ENCODE results near the gene PLXND1. TPM values are rescaled to one million over a fixed set of nuclear protein-coding genes. Genes with fewer than 3 reads are reported as not detected.
"Not testable (repeated sequence)": the region's sequence is repeated elsewhere in the genome, so short reads cannot be mapped to it uniquely, and the experiment has no call there.

The PLXND1 gene, protein sequence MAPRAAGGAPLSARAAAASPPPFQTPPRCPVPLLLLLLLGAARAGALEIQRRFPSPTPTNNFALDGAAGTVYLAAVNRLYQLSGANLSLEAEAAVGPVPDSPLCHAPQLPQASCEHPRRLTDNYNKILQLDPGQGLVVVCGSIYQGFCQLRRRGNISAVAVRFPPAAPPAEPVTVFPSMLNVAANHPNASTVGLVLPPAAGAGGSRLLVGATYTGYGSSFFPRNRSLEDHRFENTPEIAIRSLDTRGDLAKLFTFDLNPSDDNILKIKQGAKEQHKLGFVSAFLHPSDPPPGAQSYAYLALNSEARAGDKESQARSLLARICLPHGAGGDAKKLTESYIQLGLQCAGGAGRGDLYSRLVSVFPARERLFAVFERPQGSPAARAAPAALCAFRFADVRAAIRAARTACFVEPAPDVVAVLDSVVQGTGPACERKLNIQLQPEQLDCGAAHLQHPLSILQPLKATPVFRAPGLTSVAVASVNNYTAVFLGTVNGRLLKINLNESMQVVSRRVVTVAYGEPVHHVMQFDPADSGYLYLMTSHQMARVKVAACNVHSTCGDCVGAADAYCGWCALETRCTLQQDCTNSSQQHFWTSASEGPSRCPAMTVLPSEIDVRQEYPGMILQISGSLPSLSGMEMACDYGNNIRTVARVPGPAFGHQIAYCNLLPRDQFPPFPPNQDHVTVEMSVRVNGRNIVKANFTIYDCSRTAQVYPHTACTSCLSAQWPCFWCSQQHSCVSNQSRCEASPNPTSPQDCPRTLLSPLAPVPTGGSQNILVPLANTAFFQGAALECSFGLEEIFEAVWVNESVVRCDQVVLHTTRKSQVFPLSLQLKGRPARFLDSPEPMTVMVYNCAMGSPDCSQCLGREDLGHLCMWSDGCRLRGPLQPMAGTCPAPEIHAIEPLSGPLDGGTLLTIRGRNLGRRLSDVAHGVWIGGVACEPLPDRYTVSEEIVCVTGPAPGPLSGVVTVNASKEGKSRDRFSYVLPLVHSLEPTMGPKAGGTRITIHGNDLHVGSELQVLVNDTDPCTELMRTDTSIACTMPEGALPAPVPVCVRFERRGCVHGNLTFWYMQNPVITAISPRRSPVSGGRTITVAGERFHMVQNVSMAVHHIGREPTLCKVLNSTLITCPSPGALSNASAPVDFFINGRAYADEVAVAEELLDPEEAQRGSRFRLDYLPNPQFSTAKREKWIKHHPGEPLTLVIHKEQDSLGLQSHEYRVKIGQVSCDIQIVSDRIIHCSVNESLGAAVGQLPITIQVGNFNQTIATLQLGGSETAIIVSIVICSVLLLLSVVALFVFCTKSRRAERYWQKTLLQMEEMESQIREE (N-terminal part only)
- 1.6 and 1.7 TPM in 2 replicates for total RNA-seq

GRCh38 chr3:129606636-129607390, at the start of gene PLXND1:
Gene PLXND1 (minus strand): TSS chr3:129606676. CDS start chr3:129606639, 37 bp downstream.
- peak within 1 kb of the TSS; percentile 92 for H3K27ac Mint-ChIP-seq
- DNase-seq: peak; percentile 80
- H3K4me1 Mint-ChIP-seq: peaks cover 13% of the 10 kb centered on the region
- H3K4me3 Mint-ChIP-seq: peak within 1 kb of the TSS; percentile 92
- no peaks in the 10 kb centered on the region for H3K9me3 Mint-ChIP-seq
- peaks cover 55% of the 10 kb centered on the region for H3K27me3 Mint-ChIP-seq
- peaks cover 7% of the 10 kb centered on the region for H3K36me3 Mint-ChIP-seq (ENCODE audit: low read depth)
- intact Hi-C loops (cut with micrococcal nuclease): loop anchor here (10.0 kb wide), 2 partner anchors 112 to 1112 kb away; partner anchors contain the start of gene GATA2

DNA sequence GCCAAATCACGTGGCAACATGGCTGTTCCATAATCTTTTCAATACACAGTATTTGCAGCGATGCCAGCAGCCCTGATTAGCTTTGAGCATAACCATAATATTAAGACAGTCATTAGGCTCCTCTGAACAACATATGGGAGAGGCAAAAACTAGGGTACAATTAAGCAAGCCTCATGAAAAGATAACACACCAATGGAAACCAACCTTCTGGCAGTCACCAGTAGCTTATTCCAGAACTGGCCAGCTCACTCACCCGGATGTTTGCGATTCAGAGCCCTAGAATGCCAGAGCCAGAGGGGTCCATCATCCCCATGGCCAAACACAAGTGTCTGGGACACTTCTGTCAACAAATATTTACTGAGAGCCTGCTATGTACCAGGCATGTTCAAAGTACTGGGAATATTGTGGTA, 48.8 kb upstream of the PLXND1 start:
- DNase-seq: no peak
- peaks cover 2% of the 10 kb centered on the region for H3K36me3 Mint-ChIP-seq (ENCODE audit: low read depth)
- no peaks in the 10 kb centered on the region for H3K9me3 Mint-ChIP-seq
- intact Hi-C loops (cut with micrococcal nuclease): no loop called here
- no peak overlapping the region for H3K27ac Mint-ChIP-seq
- H3K27me3 Mint-ChIP-seq: no peaks in the 10 kb centered on the region
- H3K4me1 Mint-ChIP-seq: peaks cover 13% of the 10 kb centered on the region
- no peak overlapping the region for H3K4me3 Mint-ChIP-seq

GRCh38 chr3:129654131-129654530, 47.7 kb upstream of the PLXND1 start:
- Mint-ChIP-seq H3K9me3 (no peaks in the 10 kb centered on the region), H3K27ac (no peak overlapping the region), H3K27me3 (peaks cover 1% of the 10 kb centered on the region), H3K4me3 (no peak overlapping the region), H3K36me3 (ENCODE audit: low read depth) (peaks cover 2% of the 10 kb centered on the region), H3K4me1 (peaks cover 13% of the 10 kb centered on the region)
- intact Hi-C loops (cut with micrococcal nuclease): no loop called here
- DNase-seq: no peak

DNA sequence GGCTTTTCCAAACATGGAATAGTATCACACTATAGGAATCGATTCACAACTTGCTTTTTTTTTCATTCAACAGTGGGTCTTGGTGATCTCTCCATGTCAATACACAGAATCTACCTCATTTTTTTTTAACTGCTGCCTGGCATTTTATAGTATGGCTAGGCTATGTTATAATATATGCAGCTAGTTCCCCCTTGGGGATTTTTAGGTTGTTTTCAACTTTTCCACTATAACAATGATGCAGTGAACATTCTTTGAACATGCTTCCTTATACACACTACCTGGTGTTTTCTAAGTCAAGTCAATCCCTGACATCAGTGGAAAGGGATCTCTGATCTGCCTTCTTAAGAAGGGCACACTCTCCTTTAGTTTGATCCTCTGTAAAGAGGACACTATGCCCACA, 46.5 kb upstream of the PLXND1 start:
- Mint-ChIP-seq H3K9me3 (no peaks in the 10 kb centered on the region), H3K4me3 (no peak overlapping the region), H3K4me1 (peaks cover 8% of the 10 kb centered on the region), H3K27me3 (peaks cover 7% of the 10 kb centered on the region), H3K27ac (no peak overlapping the region), H3K36me3 (ENCODE audit: low read depth) (peaks cover 2% of the 10 kb centered on the region)
- DNase-seq: no peak
- intact Hi-C loops (cut with micrococcal nuclease): no loop called here

DNA sequence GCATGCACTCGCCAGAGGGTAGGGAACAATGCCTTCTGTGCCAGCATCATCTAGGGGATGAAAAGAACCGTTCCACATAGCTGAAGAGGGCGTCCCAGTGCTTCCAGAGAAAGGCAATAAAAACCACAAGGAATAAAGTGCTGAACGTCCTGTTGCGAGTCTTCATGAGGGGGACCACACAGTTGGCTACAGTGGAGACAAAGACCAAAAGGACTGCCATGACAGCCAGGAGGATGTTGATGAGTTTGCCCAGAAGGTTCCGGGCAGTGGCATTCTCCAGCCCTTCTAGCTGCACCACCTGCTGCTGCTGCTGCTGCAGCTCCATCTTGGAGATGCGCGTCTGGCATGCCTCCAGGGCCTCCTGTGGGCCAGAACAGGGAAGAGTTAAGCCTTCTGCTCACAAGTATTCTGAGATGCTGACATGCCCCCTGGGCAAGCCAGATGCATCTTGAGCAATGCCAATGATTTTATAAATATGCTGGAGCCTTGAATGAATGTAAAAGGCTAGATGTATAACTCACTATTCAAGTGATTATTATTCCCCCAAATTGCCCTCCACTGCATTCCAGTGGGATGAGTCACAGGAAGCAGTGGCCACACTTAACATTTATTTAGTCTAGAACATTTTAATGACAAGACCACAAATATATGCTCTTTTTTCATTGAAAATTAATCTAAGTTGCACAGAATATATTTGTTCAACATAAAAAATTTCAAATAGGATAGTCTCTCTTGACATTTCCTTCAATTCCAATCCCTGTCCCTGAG, 45.1 kb upstream of the PLXND1 start:
- Mint-ChIP-seq H3K4me1 (peaks cover 1% of the 10 kb centered on the region), H3K27ac (no peak overlapping the region), H3K9me3 (no peaks in the 10 kb centered on the region), H3K4me3 (no peak overlapping the region), H3K27me3 (peaks cover 7% of the 10 kb centered on the region), H3K36me3 (ENCODE audit: low read depth) (peaks cover 2% of the 10 kb centered on the region)
- no peak for DNase-seq
- intact Hi-C loops (cut with micrococcal nuclease): no loop called here

DNA sequence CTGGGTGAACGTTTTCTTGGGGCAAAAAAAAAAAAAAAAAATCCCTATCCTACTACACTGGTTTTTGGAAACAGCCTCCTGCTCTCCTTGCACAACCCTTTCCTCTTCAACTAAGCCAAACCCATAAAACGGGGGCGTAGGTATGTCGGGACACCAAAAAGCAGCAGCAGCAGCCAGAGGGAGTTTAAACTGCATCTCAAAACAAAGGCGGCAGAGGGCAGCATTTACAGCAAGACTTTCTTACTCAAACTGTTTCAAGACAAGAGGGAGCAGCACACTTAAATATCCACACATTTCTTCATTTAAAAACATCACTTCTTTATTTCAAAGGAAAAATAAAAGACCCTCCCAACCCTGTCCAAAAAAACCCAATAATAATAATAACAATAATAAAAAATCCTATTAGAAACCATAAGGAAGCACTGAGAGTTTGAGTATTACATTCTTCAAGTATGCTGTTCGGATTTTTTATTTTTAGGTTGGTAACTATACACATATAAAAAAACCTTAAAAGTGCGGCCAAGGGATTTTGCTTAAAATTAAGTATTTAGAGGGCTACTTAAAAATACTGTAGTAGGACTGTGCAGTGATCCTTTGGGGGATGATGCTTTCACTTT, 43.9 kb upstream of the PLXND1 start:
- DNase-seq: peak; percentile 86
- Mint-ChIP-seq H3K4me3 (no peak overlapping the region), H3K36me3 (ENCODE audit: low read depth) (peaks cover 2% of the 10 kb centered on the region), H3K27ac (no peak overlapping the region), H3K9me3 (no peaks in the 10 kb centered on the region), H3K4me1 (peaks cover 1% of the 10 kb centered on the region), H3K27me3 (peaks cover 7% of the 10 kb centered on the region)
- intact Hi-C loops (cut with micrococcal nuclease): loop anchor here (1.0 kb wide), 3 partner anchors 175 to 284 kb away; no protein-coding TSS in a partner anchor

GRCh38 chr3:129648391-129648790, 41.9 kb upstream of the PLXND1 start:
- Mint-ChIP-seq H3K27me3 (peaks cover 7% of the 10 kb centered on the region), H3K36me3 (ENCODE audit: low read depth) (no peaks in the 10 kb centered on the region), H3K9me3 (no peaks in the 10 kb centered on the region), H3K27ac (no peak overlapping the region), H3K4me1 (peaks cover 1% of the 10 kb centered on the region), H3K4me3 (no peak overlapping the region)
- intact Hi-C loops (cut with micrococcal nuclease): no loop called here
- DNase-seq: no peak

DNA sequence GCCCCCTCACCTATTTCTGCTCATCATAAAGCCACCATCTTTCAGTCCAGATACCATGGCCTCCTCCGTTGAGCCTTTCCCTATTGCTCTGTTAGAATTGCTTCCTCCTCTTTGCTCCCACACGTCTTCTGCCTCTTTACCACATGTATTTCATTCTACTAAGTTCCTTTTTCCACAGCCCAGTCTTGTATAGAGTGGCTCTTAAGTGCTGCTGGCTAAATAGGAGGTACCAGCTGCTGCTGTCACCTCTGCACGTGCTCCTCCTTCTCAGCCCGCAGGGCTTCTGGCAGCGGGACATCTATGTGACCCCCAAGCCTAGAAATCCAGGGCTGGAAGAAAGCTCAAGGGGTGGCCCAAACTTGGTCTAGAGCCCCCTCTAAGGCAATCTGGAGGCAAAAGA, 38.8 kb upstream of the PLXND1 start:
- Mint-ChIP-seq H3K4me1 (peaks cover 1% of the 10 kb centered on the region), H3K4me3 (no peak overlapping the region), H3K27me3 (peaks cover 10% of the 10 kb centered on the region), H3K27ac (no peak overlapping the region), H3K9me3 (no peaks in the 10 kb centered on the region), H3K36me3 (ENCODE audit: low read depth) (no peaks in the 10 kb centered on the region)
- intact Hi-C loops (cut with micrococcal nuclease): no loop called here
- DNase-seq: no peak

DNA sequence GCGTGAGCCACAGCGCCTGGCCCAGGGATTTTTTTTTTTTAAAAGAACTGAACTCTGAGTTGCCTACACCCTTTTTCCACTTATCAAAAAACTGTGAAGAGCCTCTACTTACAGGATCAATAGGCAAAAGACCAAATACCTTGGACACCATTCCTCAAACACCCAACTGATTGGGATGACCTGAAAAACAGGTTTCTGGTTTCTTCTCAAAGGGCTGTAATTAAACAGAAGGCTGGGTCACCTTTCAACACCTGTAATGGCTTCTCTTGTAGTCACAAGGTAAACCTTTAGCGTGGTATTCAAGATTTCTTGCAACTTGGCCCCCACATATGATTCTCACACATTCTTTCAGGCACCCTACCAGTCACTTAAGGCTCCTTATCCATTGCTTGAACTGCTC, 38.4 kb upstream of the PLXND1 start:
- intact Hi-C loops (cut with micrococcal nuclease): no loop called here
- DNase-seq: no peak
- peaks cover 9% of the 10 kb centered on the region for H3K27me3 Mint-ChIP-seq
- no peak overlapping the region for H3K4me3 Mint-ChIP-seq
- H3K9me3 Mint-ChIP-seq: no peaks in the 10 kb centered on the region
- H3K27ac Mint-ChIP-seq: no peak overlapping the region
- no peaks in the 10 kb centered on the region for H3K36me3 Mint-ChIP-seq (ENCODE audit: low read depth)
- H3K4me1 Mint-ChIP-seq: no peaks in the 10 kb centered on the region

GRCh38 chr3:129641567-129642260, 35.2 kb upstream of the PLXND1 start:
- intact Hi-C loops (cut with micrococcal nuclease); DNase-seq; H3K36me3 Mint-ChIP-seq (ENCODE audit: low read depth): not testable (repeated sequence)

GRCh38 chr3:129640985-129641384, 34.5 kb upstream of the PLXND1 start:
- intact Hi-C loops (cut with micrococcal nuclease); H3K9me3 Mint-ChIP-seq; H3K4me1 Mint-ChIP-seq; H3K36me3 Mint-ChIP-seq (ENCODE audit: low read depth); H3K4me3 Mint-ChIP-seq; H3K27me3 Mint-ChIP-seq; DNase-seq; H3K27ac Mint-ChIP-seq: not testable (repeated sequence)

More at GRCh38 chr3:129641567-129642260, 35.2 kb upstream of the PLXND1 start:
- H3K9me3 Mint-ChIP-seq, H3K27ac Mint-ChIP-seq, H3K27me3 Mint-ChIP-seq, H3K4me3 Mint-ChIP-seq, H3K4me1 Mint-ChIP-seq: not testable (repeated sequence)

- Mint-ChIP-seq H3K36me3 (ENCODE audit: low read depth) (no peaks in the 10 kb centered on the region), H3K9me3 (no peaks in the 10 kb centered on the region), H3K4me1 (no peaks in the 10 kb centered on the region), H3K27me3 (peaks cover 11% of the 10 kb centered on the region), H3K27ac (no peak overlapping the region), H3K4me3 (no peak overlapping the region)
- intact Hi-C loops (cut with micrococcal nuclease): no loop called here
- DNase-seq: no peak
Measured at GRCh38 chr3:129638481-129638880, 32.0 kb upstream of the PLXND1 start.

All from activated CD4-positive, alpha-beta T cell treated with anti-CD3 and anti-CD28 coated beads, Interleukin-2, amount 10 ng/mL, durations not matched to agents 24 days and 14 days (primary cell).